H1 (cell line): ENCODE data around the gene SPOP. TPM values are rescaled to one million over a fixed set of nuclear protein-coding genes. Genes with fewer than 3 reads are reported as not detected.

Source experiments
- CTCF ChIA-PET: fragments of 300-600 bp; sonication (Branson Sonifier 250); formaldehyde crosslinking; loops from one replicate; lab custom pipeline; 2021; ENCODE audit not compliant: partially characterized antibody; lab: Charles Lee
- POLR2A ChIA-PET: fragments of 300-600 bp; sonication (Branson Sonifier 250); formaldehyde crosslinking; loops from one replicate; lab custom pipeline; 2021; ENCODE audit warnings: inconsistent platforms; ENCODE audit not compliant: partially characterized antibody; lab: Charles Lee
- DNase-seq, 2 experiments: peaks; one replicate each; pipeline versions ENCODE4 v3.0.0 to v3.0.0-alpha.2; 2010 to 2022; ENCODE audit warnings: low spot score in 2 of 2, low read depth in 1 of 2, mixed read lengths in 1 of 2
- FAIRE-seq: peaks from 2 replicates; lab custom pipeline; 2011; peaks lifted over from hg19 to GRCh38; lab: Jason Lieb, UNC
- H2AFZ ChIP-seq: 2 replicates; pipeline ENCODE4 v1.8.1; 2012; ENCODE audit warnings: low read length, inconsistent platforms
- H2AK5ac ChIP-seq: 2 replicates; pipeline ENCODE4 v1.6.1; 2013; ENCODE audit warnings: low read depth, low read length
- H2BK120ac ChIP-seq: replicated peaks from 2 replicates; pipeline ENCODE3; 2013; ENCODE audit warnings: low read depth, low read length, inconsistent platforms
- H2BK12ac ChIP-seq: 2 replicates; pipeline ENCODE4 v1.6.1; 2013; ENCODE audit warnings: low read depth, low read length
- H2BK15ac ChIP-seq: 2 replicates; pipeline ENCODE4 v1.6.1; 2013; ENCODE audit warnings: low read length
- H2BK20ac ChIP-seq: 2 replicates; pipeline ENCODE4 v1.6.1; 2013; ENCODE audit warnings: low read length
- H2BK5ac ChIP-seq: 2 replicates; pipeline ENCODE4 v1.6.1; 2013; ENCODE audit warnings: low read depth, low read length
- H3K14ac ChIP-seq: 2 replicates; pipeline ENCODE4 v1.6.1; 2013; ENCODE audit warnings: inconsistent platforms; ENCODE audit not compliant: insufficient read length
- H3K18ac ChIP-seq: 2 replicates; pipeline ENCODE4 v1.6.1; 2013; ENCODE audit warnings: low read length; ENCODE audit errors: extremely low read depth
- H3K23ac ChIP-seq: 2 replicates; pipeline ENCODE4 v1.6.1; 2013; ENCODE audit warnings: inconsistent platforms; ENCODE audit not compliant: insufficient read length
- H3K23me2 ChIP-seq: 2 replicates; pipeline ENCODE4 v1.6.1; 2013; ENCODE audit warnings: low read depth, low read length
- H3K27ac ChIP-seq: 2 replicates; pipeline ENCODE4 v1.6.1; 2011; ENCODE audit warnings: low read depth, low read length, inconsistent platforms
- H3K27me3 ChIP-seq, 4 experiments: replicated peaks in 1 of 4; 1 replicate in 1 of 4; 2 replicates in 3 of 4; pipeline versions ENCODE4 v1.6.1 to v1.8.1; 2011 to 2013; ENCODE audit warnings: low read length in 3 of 4, mild to moderate bottlenecking in 3 of 4, inconsistent platforms in 2 of 4, mixed read lengths in 2 of 4, moderate library complexity in 1 of 4; ENCODE audit not compliant: control insufficient read depth in 3 of 4, insufficient read depth in 3 of 4; ENCODE audit errors: extremely low read depth in 1 of 4
- H3K36me3 ChIP-seq, 4 experiments: 2 replicates each; pipeline versions ENCODE4 v1.6.1 to v1.8.1; 2011 to 2013; ENCODE audit warnings: mild to moderate bottlenecking in 4 of 4, low read length in 3 of 4, moderate library complexity in 2 of 4, control low read depth in 1 of 4, inconsistent platforms in 1 of 4; ENCODE audit not compliant: insufficient read depth in 4 of 4, control insufficient read depth in 2 of 4
- H3K4ac ChIP-seq: replicated peaks from 2 replicates; pipeline ENCODE3; 2013; ENCODE audit warnings: low read length, low read depth, mixed read lengths, inconsistent platforms; ENCODE audit not compliant: insufficient read length
- H3K4me1 ChIP-seq, 4 experiments: replicated peaks in 1 of 4; 1 replicate in 1 of 4; 2 replicates in 3 of 4; pipeline versions ENCODE4 v1.6.1 to v1.8.1; 2011 to 2013; ENCODE audit warnings: low read length in 3 of 4, inconsistent platforms in 2 of 4, mixed read lengths in 1 of 4; ENCODE audit not compliant: insufficient read depth in 4 of 4, control insufficient read depth in 3 of 4
- H3K4me2 ChIP-seq, 2 experiments: 2 replicates each; pipeline versions ENCODE4 v1.6.1 to v1.8.1; 2011 to 2013; ENCODE audit warnings: low read depth in 2 of 2, low read length in 2 of 2, control low read depth in 1 of 2, inconsistent platforms in 1 of 2, mild to moderate bottlenecking in 1 of 2; ENCODE audit not compliant: insufficient read depth in 1 of 2
- H3K4me3 ChIP-seq, 4 experiments: fragments of 200-600, 300-600 bp in 1 of 4; sonication (generic), shearing (Covaris generic), sonication (Bioruptor Twin) in 1 of 4; 2 replicates each; pipeline versions ENCODE4 v1.5.1 to v1.8.1; 2011 to 2016; ENCODE audit warnings: low read length in 4 of 4, low read depth in 3 of 4, control low read depth in 2 of 4, inconsistent platforms in 2 of 4, mild to moderate bottlenecking in 2 of 4, mixed read lengths in 1 of 4, moderate library complexity in 1 of 4; ENCODE audit not compliant: insufficient read depth in 2 of 4; ENCODE audit errors: extremely low read depth in 1 of 4
- H3K56ac ChIP-seq: replicated peaks from 2 replicates; pipeline ENCODE3; 2013; ENCODE audit warnings: low read depth, mild to moderate bottlenecking, mixed read lengths, low read length, inconsistent platforms; ENCODE audit not compliant: insufficient read length
- H3K79me1 ChIP-seq: 2 replicates; pipeline ENCODE4 v1.6.1; 2013; ENCODE audit warnings: low read depth, low read length, control low read depth
- H3K79me2 ChIP-seq, 2 experiments: 2 replicates each; pipeline versions ENCODE4 v1.6.1 to v1.8.1; 2012 to 2013; ENCODE audit warnings: low read length in 2 of 2, mild to moderate bottlenecking in 2 of 2, inconsistent platforms in 1 of 2; ENCODE audit not compliant: insufficient read depth in 2 of 2, control insufficient read depth in 1 of 2
- H3K9ac ChIP-seq, 4 experiments: replicated peaks in 1 of 4; 1 replicate in 1 of 4; 2 replicates in 3 of 4; pipeline versions ENCODE4 v1.6.1 to v1.8.1; 2011 to 2013; ENCODE audit warnings: low read depth in 3 of 4, low read length in 3 of 4, control low read depth in 2 of 4, mild to moderate bottlenecking in 2 of 4, moderate library complexity in 2 of 4, inconsistent platforms in 1 of 4; ENCODE audit errors: extremely low read depth in 1 of 4
- H3K9me3 ChIP-seq, 2 experiments: 2 replicates each; pipeline versions ENCODE4 v1.6.1 to v1.8.1; 2012 to 2013; ENCODE audit warnings: mild to moderate bottlenecking in 2 of 2, moderate library complexity in 2 of 2, control low read depth in 1 of 2, inconsistent platforms in 1 of 2, low read depth in 1 of 2, low read length in 1 of 2, mixed read lengths in 1 of 2; ENCODE audit not compliant: insufficient read depth in 2 of 2
- H4K20me1 ChIP-seq, 2 experiments: replicated peaks in 1 of 2; 2 replicates each; pipeline versions ENCODE3 to v1.8.1; 2011 to 2013; ENCODE audit warnings: inconsistent platforms in 2 of 2, low read length in 2 of 2, mild to moderate bottlenecking in 1 of 2; ENCODE audit not compliant: insufficient read depth in 2 of 2, control insufficient read depth in 1 of 2
- H4K5ac ChIP-seq: 2 replicates; pipeline ENCODE4 v1.6.1; 2013; ENCODE audit warnings: low read length, low read depth, mixed read lengths, inconsistent platforms; ENCODE audit not compliant: insufficient read length
- H4K8ac ChIP-seq: 2 replicates; pipeline ENCODE4 v1.8.0; 2013; ENCODE audit warnings: mild to moderate bottlenecking, moderate library complexity, low read length, inconsistent platforms; ENCODE audit not compliant: insufficient read depth; ENCODE audit errors: extremely low read depth
- H4K91ac ChIP-seq: replicated peaks from 2 replicates; pipeline ENCODE3; 2013; ENCODE audit warnings: low read length, mixed read lengths, inconsistent platforms; ENCODE audit not compliant: insufficient read length
- HDAC6 ChIP-seq: IDR thresholded peaks from one replicate; pipeline ENCODE4 v1.7.1; 2012; ENCODE audit warnings: low read depth, mild to moderate bottlenecking, inconsistent platforms, low read length, moderate library complexity
- WGBS, 2 experiments: shearing (Covaris generic) in 1 of 2; methylation state at CpG; one replicate each; pipeline versions ENCODE4 v1.1.6 to v1.1.7; 2013 to 2015; ENCODE audit warnings: low lambda C conversion rate in 2 of 2, mixed read lengths in 2 of 2, inconsistent platforms in 1 of 2, low coverage in 1 of 2, missing lambda C conversion rate in 1 of 2; ENCODE audit not compliant: insufficient replicate concordance in 2 of 2, insufficient coverage in 1 of 2, insufficient read length in 1 of 2; ENCODE audit errors: extremely low coverage in 1 of 2, missing lambda C conversion rate in 1 of 2; 5-methylcytosine and 5-hydroxymethylcytosine counted together
- polyA plus RNA-seq, 7 experiments: library from polyadenylated mRNA; depleted of rRNA in 3 of 7; stranded (reverse) in 5 of 7; unstranded in 2 of 7; fragments of >200 nt in 5 of 7; fragments of 200-250 nt in 2 of 7; gene quantifications; 1 replicate in 5 of 7; 2 replicates in 1 of 7; 4 replicates in 1 of 7; pipeline versions ENCODE4 v1.2.1 to v1.2.3, GENCODE V29; 2011 to 2013; ENCODE audit warnings: missing spikeins in 2 of 7, mixed read lengths in 2 of 7
- total RNA-seq: library from RNA; stranded (reverse); fragmentation: NEBNext Ultra II Directional; extraction: Animal tissue kit (Norgen Biotek cat#: 25700); gene quantifications from 2 replicates; pipeline ENCODE4 v1.2.1, GENCODE V29; 2021

SPOP gene
- total and polyA plus RNA-seq, 2 of the 8 experiments (the other 6 are each of a cell fraction or from before 2014, with no cell fraction given): 13.3 to 25.6 TPM

DNA sequence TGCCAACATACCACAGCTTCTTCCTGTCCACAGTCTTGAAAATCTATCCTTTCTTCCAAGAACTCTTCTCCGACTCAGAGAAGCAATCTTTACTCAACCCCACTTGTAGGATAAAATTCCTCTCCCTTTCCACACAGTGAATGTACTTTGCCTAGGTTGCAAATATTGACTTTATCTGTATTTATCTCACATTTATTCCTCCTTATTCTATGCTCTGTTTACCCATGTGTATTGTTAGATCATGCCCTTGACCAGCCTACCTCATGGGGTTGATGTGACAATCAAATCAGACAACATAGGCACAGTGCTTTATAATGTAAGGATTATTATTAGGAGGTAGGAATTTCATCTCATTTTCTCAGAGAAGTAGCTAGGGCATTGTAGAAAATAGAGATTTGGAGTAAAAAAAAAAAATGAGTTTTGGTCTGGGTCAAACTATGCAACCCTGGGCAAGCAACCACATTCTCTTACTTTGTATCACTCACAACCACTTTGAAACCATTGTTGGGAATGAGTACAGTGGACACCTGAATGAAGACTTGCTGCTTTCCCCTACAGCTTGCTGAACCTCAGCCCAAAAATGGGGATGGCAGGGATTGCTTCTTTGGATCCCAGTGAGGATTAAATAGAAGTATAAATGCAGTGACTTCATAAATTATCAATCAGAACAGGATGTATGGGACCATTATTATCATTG lies 38.9 kb upstream of the SPOP start:
- Histone ChIP-seq H3K4ac (no peak overlapping the region), H2BK15ac (no peak overlapping the region), H4K8ac (no peak overlapping the region), H2BK12ac (no peak overlapping the region), H3K14ac (no peak overlapping the region), H3K23ac (no peak overlapping the region), H3K79me1 (no peaks in the 10 kb centered on the region), H3K9me3 (no peaks in the 10 kb centered on the region), H3K27me3 (no peaks in the 10 kb centered on the region), H2BK20ac (no peak overlapping the region), H3K9ac (no peak overlapping the region), H3K27ac (no peak overlapping the region), H2AFZ (no peak overlapping the region), H3K79me2 (no peaks in the 10 kb centered on the region), H3K56ac (no peak overlapping the region), H2BK120ac (no peak overlapping the region), H3K36me3 (peaks cover 25 to 64% (median 48%) of the 10 kb centered on the region in 4 experiments), H4K5ac (no peak overlapping the region), H3K23me2 (no peaks in the 10 kb centered on the region), H2AK5ac (no peak overlapping the region), H3K18ac (no peak overlapping the region), H4K91ac (no peak overlapping the region), H3K4me3 (no peak overlapping the region), H2BK5ac (no peak overlapping the region), H3K4me1 (no peaks in the 10 kb centered on the region), H3K4me2 (no peak overlapping the region), H4K20me1 (no peaks in the 10 kb centered on the region)
- DNase-seq (no peak), FAIRE-seq (no peak)
- 86% methylated on average over 1 of the region's 1 CpG; no CpG with 5 or more reads in 1 of the 2 experiments for WGBS, 2 experiments
- ChIA-PET CTCF (interaction anchor here (1.0 to 8.9 kb wide), 4 partner anchors 8 to 14 kb away, joined by 3 to 41 read pairs (median 6); partner anchors contain the start of gene SLC35B1), POLR2A (no interaction called here)
- no peak for TF ChIP-seq HDAC6
